ENCODE measurements around the gene MRPL38.
"Not testable (repeated sequence)": the region's sequence is repeated elsewhere in the genome, so short reads cannot be mapped to it uniquely, and the experiment has no call there.

The MRPL38 gene

GRCh38 chr17:75896415-75897159 lies 8.1 kb downstream of the MRPL38 start, which contains the start of gene TRIM65:
TSS of gene TRIM65 (minus strand) at chr17:75896951. CDS start at chr17:75896937, 14 bp downstream.
- DNase-seq (ENCODE audit: low read depth in 2 of 2): peak; percentile 71 to 74

- DNase-seq (ENCODE audit: low read depth in 2 of 2): no peak
Measured at GRCh38 chr17:75895370-75896155, 9.1 kb downstream of the MRPL38 start.

- no peak for DNase-seq (ENCODE audit: low read depth in 2 of 2)
Measured at GRCh38 chr17:75894049-75894733, 10.5 kb downstream of the MRPL38 start.

- DNase-seq (ENCODE audit: low read depth in 2 of 2): no peak
Measured at GRCh38 chr17:75893305-75894048, 11.2 kb downstream of the MRPL38 start.

- DNase-seq (ENCODE audit: low read depth in 2 of 2): no peak
Measured at GRCh38 chr17:75892556-75893224, 12.0 kb downstream of the MRPL38 start.

- no peak for DNase-seq (ENCODE audit: low read depth in 2 of 2)
Measured at GRCh38 chr17:75891605-75892555, 12.8 kb downstream of the MRPL38 start.

- DNase-seq (ENCODE audit: low read depth in 2 of 2): no peak
Measured at GRCh38 chr17:75891022-75891604, 13.6 kb downstream of the MRPL38 start.

GRCh38 chr17:75889454-75889853 lies 15.2 kb downstream of the MRPL38 start:
- DNase-seq (ENCODE audit: low read depth in 2 of 2): no peak

- DNase-seq (ENCODE audit: low read depth in 2 of 2): no peak
Measured at GRCh38 chr17:75888484-75888883, 16.2 kb downstream of the MRPL38 start.

- not testable (repeated sequence) for DNase-seq (ENCODE audit: low read depth in 2 of 2)
Measured at GRCh38 chr17:75885860-75886259, 18.8 kb downstream of the MRPL38 start.

- no peak for DNase-seq (ENCODE audit: low read depth in 2 of 2)
Measured at GRCh38 chr17:75885431-75885830, 19.3 kb downstream of the MRPL38 start.

GRCh38 chr17:75881678-75882454 lies 22.8 kb downstream of the MRPL38 start:
- no peak for DNase-seq (ENCODE audit: low read depth in 2 of 2)

- no peak for DNase-seq (ENCODE audit: low read depth in 2 of 2)
Measured at GRCh38 chr17:75880266-75880665, 24.4 kb downstream of the MRPL38 start.

GRCh38 chr17:75878174-75878998 lies 26.3 kb downstream of the MRPL38 start, which contains the start of gene TRIM47:
TSS of gene TRIM47 (minus strand) at chr17:75878581. CDS start at chr17:75878548, 33 bp downstream.
- DNase-seq (ENCODE audit: low read depth in 2 of 2): no peak

- DNase-seq (ENCODE audit: low read depth in 2 of 2): peak in 1 of 2 donors; percentile 56
Measured at GRCh38 chr17:75877752-75878173, 26.9 kb downstream of the MRPL38 start.

GRCh38 chr17:75876938-75877751 lies 27.5 kb downstream of the MRPL38 start:
- DNase-seq (ENCODE audit: low read depth in 2 of 2): no peak

All from stimulated activated CD8-positive, alpha-beta memory T cell treated with anti-CD3 and anti-CD28 coated beads, Interleukin-2, amount 100 ng/mL, for 48 hours (primary cell).